ENCODE results near the gene NUAK2. TPM values are rescaled to one million over a fixed set of nuclear protein-coding genes. Genes with fewer than 3 reads are reported as not detected.
"Not testable (repeated sequence)": the region's sequence is repeated elsewhere in the genome, so short reads cannot be mapped to it uniquely, and the experiment has no call there.

The NUAK2 gene
- total and polyA plus RNA-seq, 4 donors: 1.3 to 2.4 (median 2.1) TPM

- no peaks in the 10 kb centered on the region for H3K27me3 ChIP-seq (ENCODE audit: control insufficient read depth in 4 of 4, insufficient read depth in 4 of 4, low read length in 3 of 4)
- WGBS: 88% methylated on average over 9 of the region's 9 CpGs
- DNase-seq (ENCODE audit: low spot score): no peak
- no peak for TF ChIP-seq FOXA1 (IDR thresholded peaks at IDR 0.05)
- TF ChIP-seq HNF4A (conservative IDR thresholded peaks at IDR 0.05): no peak
- no peak for TF ChIP-seq MAX (IDR thresholded peaks at IDR 0.05)
- TF ChIP-seq JUND (IDR thresholded peaks at IDR 0.05): no peak
- no peak for TF ChIP-seq ATF3 (IDR thresholded peaks at IDR 0.05)
- TF ChIP-seq NR2F2 (IDR thresholded peaks at IDR 0.05): no peak
- no peak for TF ChIP-seq RAD21 (IDR thresholded peaks at IDR 0.05)
- no peak for TF ChIP-seq FOXA2 (IDR thresholded peaks at IDR 0.05)
- no peak for TF ChIP-seq EGR1 (IDR thresholded peaks at IDR 0.05; ENCODE audit: low read depth in 2 of 2)
- TF ChIP-seq TAF1 (conservative IDR thresholded peaks at IDR 0.05): no peak
- no peak for TF ChIP-seq YY1 (IDR thresholded peaks at IDR 0.05)
- TF ChIP-seq REST (IDR thresholded peaks at IDR 0.05): no peak
- H3K4me3 ChIP-seq (ENCODE audit: low read depth in 1 of 3, low read length in 3 of 3): no peak overlapping the region
- H3K9ac ChIP-seq (ENCODE audit: low read depth in 1 of 2, low read length in 2 of 2): no peak overlapping the region
- H3K27ac ChIP-seq (ENCODE audit: low read depth in 1 of 2, low read length in 2 of 2): no peak overlapping the region
- H3K4me1 ChIP-seq (ENCODE audit: control insufficient read depth in 4 of 4, insufficient read depth in 4 of 4, low read length in 3 of 4): peaks cover 12 to 17% (median 14%) of the 10 kb centered on the region in 4 donors
- no peaks in the 10 kb centered on the region for H3K9me3 ChIP-seq (ENCODE audit: control insufficient read depth in 4 of 4, low read length in 3 of 4)
- H3K36me3 ChIP-seq (ENCODE audit: control insufficient read depth in 4 of 4, insufficient read depth in 3 of 4, low read depth in 1 of 4, low read length in 3 of 4): peaks cover 6 to 11% (median 9%) of the 10 kb centered on the region in 4 donors
These were observed 23.2 kb downstream of the NUAK2 start for GRCh38 chr1:205298191-205298994.

- H3K4me1 ChIP-seq (ENCODE audit: control insufficient read depth in 4 of 4, insufficient read depth in 4 of 4, low read length in 3 of 4): peaks cover 12 to 17% (median 14%) of the 10 kb centered on the region in 4 donors
- H3K9me3 ChIP-seq (ENCODE audit: control insufficient read depth in 4 of 4, low read length in 3 of 4); H3K9ac ChIP-seq (ENCODE audit: low read depth in 1 of 2, low read length in 2 of 2); H3K27ac ChIP-seq (ENCODE audit: low read depth in 1 of 2, low read length in 2 of 2); H3K27me3 ChIP-seq (ENCODE audit: control insufficient read depth in 4 of 4, insufficient read depth in 4 of 4, low read length in 3 of 4); H3K4me3 ChIP-seq (ENCODE audit: low read depth in 1 of 3, low read length in 3 of 3); H3K36me3 ChIP-seq (ENCODE audit: control insufficient read depth in 4 of 4, insufficient read depth in 3 of 4, low read depth in 1 of 4, low read length in 3 of 4); DNase-seq (ENCODE audit: low spot score): not testable (repeated sequence)
- WGBS: 99% methylated on average over 5 of the region's 5 CpGs
These were observed 23.9 kb downstream of the NUAK2 start for GRCh38 chr1:205297546-205298177.

- 84% methylated on average over 2 of the region's 2 CpGs for WGBS
- H3K9me3 ChIP-seq (ENCODE audit: control insufficient read depth in 4 of 4, low read length in 3 of 4): no peaks in the 10 kb centered on the region
- H3K27me3 ChIP-seq (ENCODE audit: control insufficient read depth in 4 of 4, insufficient read depth in 4 of 4, low read length in 3 of 4): no peaks in the 10 kb centered on the region
- no peak overlapping the region for H3K27ac ChIP-seq (ENCODE audit: low read depth in 1 of 2, low read length in 2 of 2)
- peaks cover 12 to 17% (median 14%) of the 10 kb centered on the region in 4 donors for H3K4me1 ChIP-seq (ENCODE audit: control insufficient read depth in 4 of 4, insufficient read depth in 4 of 4, low read length in 3 of 4)
- H3K36me3 ChIP-seq (ENCODE audit: control insufficient read depth in 4 of 4, insufficient read depth in 3 of 4, low read depth in 1 of 4, low read length in 3 of 4): no peaks in the 10 kb centered on the region
- no peak overlapping the region for H3K9ac ChIP-seq (ENCODE audit: low read depth in 1 of 2, low read length in 2 of 2)
- no peak for DNase-seq (ENCODE audit: low spot score)
- H3K4me3 ChIP-seq (ENCODE audit: low read depth in 1 of 3, low read length in 3 of 3): no peak overlapping the region
- TF ChIP-seq RXRA (IDR thresholded peaks at IDR 0.05) (no peak), ATF3 (IDR thresholded peaks at IDR 0.05) (no peak), REST (IDR thresholded peaks at IDR 0.05) (no peak), TAF1 (conservative IDR thresholded peaks at IDR 0.05) (no peak), RAD21 (IDR thresholded peaks at IDR 0.05) (no peak), ZBTB33 (IDR thresholded peaks at IDR 0.05) (no peak), SP1 (IDR thresholded peaks at IDR 0.05) (no peak), FOXA1 (IDR thresholded peaks at IDR 0.05) (no peak), HNF4G (IDR thresholded peaks at IDR 0.05) (no peak)
These were observed 25.4 kb downstream of the NUAK2 start for GRCh38 chr1:205296154-205296553.
